HL-60 (cell line): ENCODE measurements around the gene MYLIP.

Experiments used
- DNase-seq, 2 experiments: peaks; one replicate each; pipeline ENCODE4 v3.0.0-alpha.2; 2010 to 2020; ENCODE audit warnings: low read depth in 1 of 2, low spot score in 1 of 2
- H3K27ac ChIP-seq: fragments of 250-450 bp; sonication (Bioruptor Pico); replicated peaks from 2 replicates; pipeline ENCODE4 v1.5.1; 2020; ENCODE audit warnings: mild to moderate bottlenecking, moderate library complexity
- H3K27me3 ChIP-seq: fragments of 250-450 bp; sonication (Bioruptor Pico); 2 replicates; pipeline ENCODE4 v1.5.1; 2021; ENCODE audit warnings: mild to moderate bottlenecking, moderate library complexity; ENCODE audit not compliant: insufficient read depth, poor library complexity, severe bottlenecking
- H3K4me3 ChIP-seq: replicated peaks from 2 replicates; pipeline ENCODE4 v1.5.1; 2011; ENCODE audit warnings: mild to moderate bottlenecking, control low read depth, low read length; ENCODE audit not compliant: insufficient read depth
- CTCF ChIP-seq: IDR thresholded peaks from one replicate; pipeline ENCODE4 v1.5.1; 2011; ENCODE audit warnings: low read length, control low read depth, inconsistent platforms; ENCODE audit not compliant: insufficient read depth
- GABPA ChIP-seq: IDR thresholded peaks from 2 replicates; pipeline ENCODE4 v1.6.1; 2012; ENCODE audit warnings: low read depth
- POLR2AphosphoS5 ChIP-seq: IDR thresholded peaks from 2 replicates; pipeline ENCODE4 v1.6.1; 2012; ENCODE audit warnings: low read depth
- REST ChIP-seq: IDR thresholded peaks from 2 replicates; pipeline ENCODE4 v1.6.1; 2012; ENCODE audit warnings: low read depth; ENCODE audit not compliant: insufficient replicate concordance
- SPI1 ChIP-seq: IDR thresholded peaks from 2 replicates; pipeline ENCODE4 v1.6.1; 2012; ENCODE audit warnings: low read depth, mild to moderate bottlenecking, borderline replicate concordance

The MYLIP gene

GRCh38 chr6:16184551-16184950, 55.7 kb downstream of the MYLIP start:
- no peak overlapping the region for H3K27ac ChIP-seq
- TF ChIP-seq POLR2AphosphoS5 (no peak), REST (no peak), SPI1 (no peak), CTCF (no peak), GABPA (no peak)
- no peak for DNase-seq
- H3K27me3 ChIP-seq, result no peaks in the 10 kb centered on the region
- no peak overlapping the region for H3K4me3 ChIP-seq

- no peaks in the 10 kb centered on the region for H3K27me3 ChIP-seq
- H3K27ac ChIP-seq, result no peak overlapping the region
- DNase-seq, result no peak
- TF ChIP-seq SPI1 (no peak), GABPA (no peak), CTCF (no peak), POLR2AphosphoS5 (no peak), REST (no peak)
- no peak overlapping the region for H3K4me3 ChIP-seq
Observed at GRCh38 chr6:16187176-16187575, 58.3 kb downstream of the MYLIP start.

- no peak for DNase-seq
- Histone ChIP-seq H3K27me3 (peaks cover 4% of the 10 kb centered on the region), H3K4me3 (no peak overlapping the region), H3K27ac (no peak overlapping the region)
- no peak for TF ChIP-seq SPI1
- TF ChIP-seq CTCF, result no peak
- no peak for TF ChIP-seq GABPA
- no peak for TF ChIP-seq POLR2AphosphoS5
- TF ChIP-seq REST, result no peak
Observed at GRCh38 chr6:16190214-16190613, 61.3 kb downstream of the MYLIP start.
